ENCODE measurements around the gene IL21R. TPM values are rescaled to one million over a fixed set of nuclear protein-coding genes. Genes with fewer than 3 reads are reported as not detected.

The IL21R gene
- total RNA-seq, 1 donor = 10.1 TPM

- Histone ChIP-seq H3K79me2 (ENCODE audit: insufficient read depth, low read length) (no peaks in the 10 kb centered on the region), H2AFZ (ENCODE audit: low read length) (no peak overlapping the region), H4K20me1 (ENCODE audit: insufficient read depth, low read length) (no peaks in the 10 kb centered on the region), H3K36me3 (ENCODE audit: insufficient read depth, low read length) (peaks cover 22% of the 10 kb centered on the region), H3K27me3 (ENCODE audit: insufficient read depth, low read length) (no peaks in the 10 kb centered on the region), H3K4me3 (ENCODE audit: insufficient read depth, low read length) (no peak overlapping the region), H3K4me1 (ENCODE audit: insufficient read depth, low read length) (no peaks in the 10 kb centered on the region), H3K4me2 (ENCODE audit: insufficient read depth, low read length) (no peak overlapping the region), H3K27ac (ENCODE audit: low read depth, low read length) (no peak overlapping the region), H3K9me3 (ENCODE audit: low read depth, low read length) (no peaks in the 10 kb centered on the region)
- no peak for DNase-seq (ENCODE audit: insufficient read length, low spot score, missing footprints)
- TF ChIP-seq, protein P1, sequence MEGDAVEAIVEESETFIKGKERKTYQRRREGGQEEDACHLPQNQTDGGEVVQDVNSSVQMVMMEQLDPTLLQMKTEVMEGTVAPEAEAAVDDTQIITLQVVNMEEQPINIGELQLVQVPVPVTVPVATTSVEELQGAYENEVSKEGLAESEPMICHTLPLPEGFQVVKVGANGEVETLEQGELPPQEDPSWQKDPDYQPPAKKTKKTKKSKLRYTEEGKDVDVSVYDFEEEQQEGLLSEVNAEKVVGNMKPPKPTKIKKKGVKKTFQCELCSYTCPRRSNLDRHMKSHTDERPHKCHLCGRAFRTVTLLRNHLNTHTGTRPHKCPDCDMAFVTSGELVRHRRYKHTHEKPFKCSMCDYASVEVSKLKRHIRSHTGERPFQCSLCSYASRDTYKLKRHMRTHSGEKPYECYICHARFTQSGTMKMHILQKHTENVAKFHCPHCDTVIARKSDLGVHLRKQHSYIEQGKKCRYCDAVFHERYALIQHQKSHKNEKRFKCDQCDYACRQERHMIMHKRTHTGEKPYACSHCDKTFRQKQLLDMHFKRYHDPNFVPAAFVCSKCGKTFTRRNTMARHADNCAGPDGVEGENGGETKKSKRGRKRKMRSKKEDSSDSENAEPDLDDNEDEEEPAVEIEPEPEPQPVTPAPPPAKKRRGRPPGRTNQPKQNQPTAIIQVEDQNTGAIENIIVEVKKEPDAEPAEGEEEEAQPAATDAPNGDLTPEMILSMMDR (IDR thresholded peaks at IDR 0.05; ENCODE audit: extremely low read depth, low read depth, low read length) = no peak
Observed at GRCh38 chr16:27458258-27458657, 56.3 kb downstream of the IL21R start.

DNA sequence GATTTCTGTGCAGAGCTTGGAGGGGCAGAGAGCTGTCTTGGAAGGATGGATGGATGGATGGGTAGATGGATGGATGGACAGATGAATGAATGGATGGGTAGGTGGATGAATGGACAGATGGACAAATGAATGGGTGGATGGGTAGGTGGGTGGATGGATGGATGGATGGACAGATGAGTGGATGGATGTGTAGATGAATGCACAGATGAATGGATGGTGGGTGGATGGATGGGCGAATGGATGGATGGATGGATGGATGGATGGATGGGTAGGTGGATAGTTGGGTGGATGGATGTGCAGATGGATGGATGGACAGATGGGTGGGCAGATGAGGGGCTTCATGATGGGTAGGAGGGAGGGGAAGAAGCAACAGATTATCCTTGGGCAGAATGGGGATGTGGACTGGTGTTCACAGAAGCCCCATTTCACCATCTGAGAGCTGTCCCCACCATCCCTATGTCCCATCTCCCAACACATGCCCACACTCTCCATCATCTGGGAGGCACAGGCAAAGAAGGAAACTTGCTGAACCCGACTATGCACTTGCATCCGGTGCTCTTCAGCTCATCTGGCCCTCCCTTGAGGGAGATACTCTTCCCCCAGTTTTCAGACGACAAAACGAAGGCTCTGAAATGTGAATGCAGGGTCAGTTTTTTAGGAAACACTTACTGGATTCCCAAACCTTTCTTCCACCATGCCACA is 57.2 kb downstream of the IL21R start:
- H3K27ac ChIP-seq (ENCODE audit: low read depth, low read length) = no peak overlapping the region
- TF ChIP-seq, protein P1 (IDR thresholded peaks at IDR 0.05; ENCODE audit: extremely low read depth, low read depth, low read length) = no peak
- peaks cover 30% of the 10 kb centered on the region for H3K36me3 ChIP-seq (ENCODE audit: insufficient read depth, low read length)
- H2AFZ ChIP-seq (ENCODE audit: low read length) = no peak overlapping the region
- no peaks in the 10 kb centered on the region for H3K27me3 ChIP-seq (ENCODE audit: insufficient read depth, low read length)
- no peaks in the 10 kb centered on the region for H4K20me1 ChIP-seq (ENCODE audit: insufficient read depth, low read length)
- no peaks in the 10 kb centered on the region for H3K4me1 ChIP-seq (ENCODE audit: insufficient read depth, low read length)
- H3K4me3 ChIP-seq (ENCODE audit: insufficient read depth, low read length) = no peak overlapping the region
- H3K9me3 ChIP-seq (ENCODE audit: low read depth, low read length) = no peaks in the 10 kb centered on the region
- peak; percentile 91 for DNase-seq (ENCODE audit: insufficient read length, low spot score, missing footprints)
- H3K4me2 ChIP-seq (ENCODE audit: insufficient read depth, low read length) = no peak overlapping the region
- H3K79me2 ChIP-seq (ENCODE audit: insufficient read depth, low read length) = no peaks in the 10 kb centered on the region

- H3K36me3 ChIP-seq (ENCODE audit: insufficient read depth, low read length) = peaks cover 40% of the 10 kb centered on the region
- H2AFZ ChIP-seq (ENCODE audit: low read length) = no peak overlapping the region
- H3K27me3 ChIP-seq (ENCODE audit: insufficient read depth, low read length) = no peaks in the 10 kb centered on the region
- peak; percentile 48 for DNase-seq (ENCODE audit: insufficient read length, low spot score, missing footprints)
- no peaks in the 10 kb centered on the region for H3K79me2 ChIP-seq (ENCODE audit: insufficient read depth, low read length)
- H3K4me1 ChIP-seq (ENCODE audit: insufficient read depth, low read length) = no peaks in the 10 kb centered on the region
- H3K4me3 ChIP-seq (ENCODE audit: insufficient read depth, low read length) = no peak overlapping the region
- H3K27ac ChIP-seq (ENCODE audit: low read depth, low read length) = no peak overlapping the region
- no peaks in the 10 kb centered on the region for H3K9me3 ChIP-seq (ENCODE audit: low read depth, low read length)
- TF ChIP-seq, protein P1 (IDR thresholded peaks at IDR 0.05; ENCODE audit: extremely low read depth, low read depth, low read length) = no peak
- H3K4me2 ChIP-seq (ENCODE audit: insufficient read depth, low read length) = no peak overlapping the region
- H4K20me1 ChIP-seq (ENCODE audit: insufficient read depth, low read length) = no peaks in the 10 kb centered on the region
Observed at GRCh38 chr16:27460213-27460612, 58.2 kb downstream of the IL21R start.

DNA sequence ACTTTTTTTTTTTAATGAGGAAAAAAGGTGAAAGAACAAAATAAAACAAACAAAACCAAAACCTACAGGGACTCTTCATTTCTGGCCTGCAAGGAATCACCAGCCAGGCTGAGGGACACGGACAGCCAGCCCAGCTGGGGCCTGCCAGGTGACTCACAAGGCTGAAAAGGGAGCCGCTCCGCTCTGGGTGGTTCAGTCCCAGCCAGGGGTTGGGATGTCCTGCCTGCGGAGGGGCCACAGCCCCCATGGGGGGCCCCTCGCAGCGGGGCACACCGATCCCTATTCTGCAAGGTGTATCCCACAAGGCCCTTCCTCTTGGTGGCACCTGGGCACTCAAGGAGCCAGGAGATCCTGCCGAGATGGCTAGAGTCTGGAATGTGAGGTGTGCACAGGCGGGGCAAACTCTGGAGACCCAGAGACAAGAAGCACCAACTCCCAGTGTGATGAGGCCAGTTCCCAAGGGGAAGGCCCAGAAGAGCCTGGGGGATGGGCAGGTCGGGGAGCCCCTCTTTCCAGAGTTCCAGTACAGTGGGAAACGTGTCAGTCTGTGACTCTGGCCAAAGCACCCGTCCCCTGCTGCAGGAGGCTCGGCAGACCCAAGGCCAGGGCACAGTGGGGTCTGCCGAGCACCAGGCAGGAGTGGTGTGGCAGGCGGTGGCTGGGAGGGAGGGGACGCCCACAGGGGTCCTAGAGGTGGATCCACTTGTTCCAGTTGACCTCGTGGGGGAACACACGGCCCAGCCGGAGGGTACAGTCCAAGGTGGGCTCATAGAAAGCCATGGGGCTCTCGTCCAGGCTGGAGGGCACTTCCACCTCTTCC is 58.9 kb downstream of the IL21R start:
- TF ChIP-seq, protein P1 (IDR thresholded peaks at IDR 0.05; ENCODE audit: extremely low read depth, low read depth, low read length) = no peak
- H3K36me3 ChIP-seq (ENCODE audit: insufficient read depth, low read length) = peaks cover 47% of the 10 kb centered on the region

More for the DNA sequence above, 58.9 kb downstream of the IL21R start:
- no peak overlapping the region for H3K4me2 ChIP-seq (ENCODE audit: insufficient read depth, low read length)
- no peaks in the 10 kb centered on the region for H3K9me3 ChIP-seq (ENCODE audit: low read depth, low read length)
- no peaks in the 10 kb centered on the region for H3K79me2 ChIP-seq (ENCODE audit: insufficient read depth, low read length)
- H3K4me3 ChIP-seq (ENCODE audit: insufficient read depth, low read length) = no peak overlapping the region
- H3K27me3 ChIP-seq (ENCODE audit: insufficient read depth, low read length) = no peaks in the 10 kb centered on the region
- H3K4me1 ChIP-seq (ENCODE audit: insufficient read depth, low read length) = no peaks in the 10 kb centered on the region
- no peaks in the 10 kb centered on the region for H4K20me1 ChIP-seq (ENCODE audit: insufficient read depth, low read length)
- H2AFZ ChIP-seq (ENCODE audit: low read length) = no peak overlapping the region
- peak; percentile 90 for DNase-seq (ENCODE audit: insufficient read length, low spot score, missing footprints)
- H3K27ac ChIP-seq (ENCODE audit: low read depth, low read length) = no peak overlapping the region
